NT2/D1 (cell line): ENCODE results near the gene SDHAF3.
"Not testable (repeated sequence)": the region's sequence is repeated elsewhere in the genome, so short reads cannot be mapped to it uniquely, and the experiment has no call there.

Source experiments
- DNase-seq: peaks from one replicate; pipeline ENCODE4 v3.0.0-alpha.2; 2011; ENCODE audit warnings: low read depth, low spot score
- H3K27me3 ChIP-seq: 2 replicates; pipeline ENCODE4 v1.6.0; 2011; ENCODE audit warnings: mild to moderate bottlenecking; ENCODE audit not compliant: insufficient read length, insufficient read depth
- H3K36me3 ChIP-seq: 2 replicates; pipeline ENCODE4 v1.6.1; 2011; ENCODE audit warnings: mild to moderate bottlenecking, low read length, mixed read lengths; ENCODE audit not compliant: insufficient read depth, insufficient read length
- H3K4me1 ChIP-seq: 2 replicates; pipeline ENCODE4 v1.5.1; 2011; ENCODE audit not compliant: insufficient read depth, insufficient read length
- H3K4me3 ChIP-seq: 2 replicates; pipeline ENCODE4 v1.5.1; 2011; ENCODE audit warnings: low read depth; ENCODE audit not compliant: insufficient read length
- H3K9ac ChIP-seq: 2 replicates; pipeline ENCODE4 v1.6.0; 2011; ENCODE audit warnings: low read depth; ENCODE audit not compliant: insufficient read length
- H3K9me3 ChIP-seq: 2 replicates; pipeline ENCODE4 v1.5.1; 2011; ENCODE audit warnings: mild to moderate bottlenecking, low read length; ENCODE audit not compliant: insufficient read depth
- SUZ12 ChIP-seq: IDR thresholded peaks from 2 replicates; pipeline ENCODE4 v1.6.1; 2011; ENCODE audit not compliant: insufficient read length, insufficient read depth; ENCODE audit errors: extremely low read depth
- YY1 ChIP-seq: IDR thresholded peaks from 2 replicates; pipeline ENCODE4 v1.6.1; 2011; ENCODE audit not compliant: insufficient read length, insufficient read depth
- ZNF274 ChIP-seq: IDR thresholded peaks from 2 replicates; pipeline ENCODE4 v1.6.1; 2011; ENCODE audit warnings: mild to moderate bottlenecking, low read depth, low read length

Gene SDHAF3

DNA sequence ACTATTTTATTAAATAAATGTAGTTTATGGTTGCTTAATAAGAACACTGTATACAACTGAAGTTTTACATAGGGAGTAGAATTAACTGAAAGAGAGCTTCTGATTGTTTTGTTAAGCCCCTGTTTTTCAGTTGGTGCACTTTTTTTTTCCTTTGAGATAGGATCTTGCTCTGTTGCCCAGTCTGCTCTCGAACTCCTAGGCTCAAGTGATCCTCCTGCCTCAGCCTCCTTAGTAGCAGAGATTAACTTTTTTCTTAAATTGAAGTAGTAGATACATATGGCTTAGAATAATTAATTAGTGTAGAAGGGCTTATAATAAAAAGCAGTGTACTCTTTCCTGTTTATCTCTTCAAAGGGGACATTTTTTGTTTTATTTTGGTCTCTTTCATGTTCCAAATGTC, 11.2 kb downstream of the SDHAF3 start:
- no peak overlapping the region for H3K4me3 ChIP-seq
- no peaks in the 10 kb centered on the region for H3K4me1 ChIP-seq
- DNase-seq = no peak
- H3K9ac ChIP-seq = no peak overlapping the region
- TF ChIP-seq YY1 = no peak
- TF ChIP-seq SUZ12 = no peak
- no peak for TF ChIP-seq ZNF274
- H3K36me3 ChIP-seq = no peaks in the 10 kb centered on the region
- H3K9me3 ChIP-seq = peaks cover 10% of the 10 kb centered on the region; the same call in 1 of the 2 replicates
- no peaks in the 10 kb centered on the region for H3K27me3 ChIP-seq

DNA sequence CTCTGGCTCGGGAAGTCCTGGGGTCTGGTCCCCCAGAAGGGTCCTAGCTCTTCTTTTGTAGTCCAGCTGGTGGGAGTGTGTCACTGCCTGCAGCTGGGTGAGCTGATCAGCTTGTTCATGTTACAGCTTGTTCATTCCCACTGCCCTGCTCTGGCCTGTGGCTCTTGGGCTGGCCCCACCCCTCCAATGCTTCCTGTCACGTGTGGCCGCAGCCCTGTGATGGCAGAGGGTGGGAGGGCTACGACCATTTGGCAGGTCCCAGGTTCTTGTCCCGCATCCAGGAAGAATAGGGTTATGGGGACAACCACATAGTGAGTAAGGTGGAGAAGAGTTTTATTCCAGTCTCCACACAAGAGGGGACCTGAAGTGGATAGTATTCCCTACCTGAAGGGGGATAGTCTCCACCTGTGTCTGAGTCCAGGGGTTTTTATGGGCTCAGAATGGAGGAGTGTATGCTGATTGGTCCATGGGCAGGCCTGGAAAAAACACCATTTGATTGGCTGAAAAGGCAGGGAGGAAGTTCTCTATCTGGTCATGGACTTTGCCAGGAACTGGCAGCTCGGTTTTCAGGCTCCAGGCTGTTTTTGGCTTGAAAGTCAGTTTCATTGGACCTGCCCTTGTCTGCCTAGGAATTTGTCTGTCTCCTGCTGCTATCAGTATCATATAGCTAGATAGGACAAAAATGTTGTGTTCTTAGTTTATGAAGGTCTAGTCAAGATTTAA, 13.1 kb downstream of the SDHAF3 start:
- TF ChIP-seq SUZ12 = no peak
- TF ChIP-seq ZNF274 = no peak
- TF ChIP-seq YY1 = no peak

DNA sequence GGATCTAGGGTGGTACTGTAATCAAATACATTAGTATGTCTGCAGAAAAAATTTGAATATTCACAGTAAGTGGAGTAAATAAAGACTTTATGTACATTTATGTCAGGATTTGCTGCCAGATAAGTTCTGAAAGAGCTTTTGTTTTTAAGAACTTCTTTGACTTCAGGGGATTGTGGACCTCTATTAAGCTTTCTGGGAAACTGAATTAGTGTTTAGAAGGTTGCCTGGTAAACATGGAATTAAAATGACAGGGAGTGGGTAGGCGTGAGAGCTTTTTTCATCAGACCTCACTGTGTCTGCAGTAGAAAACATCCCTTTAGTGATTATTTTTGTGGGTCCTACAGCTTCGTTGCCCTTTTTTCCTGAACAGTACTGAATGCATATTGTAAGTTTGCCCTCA, 15.7 kb downstream of the SDHAF3 start:
- Histone ChIP-seq H3K4me3 (no peak overlapping the region), H3K9ac (no peak overlapping the region), H3K9me3 (peaks cover 18% of the 10 kb centered on the region), H3K36me3 (no peaks in the 10 kb centered on the region), H3K27me3 (no peaks in the 10 kb centered on the region), H3K4me1 (no peaks in the 10 kb centered on the region)
- TF ChIP-seq ZNF274 = no peak
- TF ChIP-seq SUZ12 = no peak
- TF ChIP-seq YY1 = no peak
- DNase-seq = no peak

More for the DNA sequence above, 13.1 kb downstream of the SDHAF3 start:
- Histone ChIP-seq H3K9ac (no peak overlapping the region), H3K27me3 (no peaks in the 10 kb centered on the region), H3K4me3 (no peak overlapping the region), H3K4me1 (no peaks in the 10 kb centered on the region), H3K9me3 (peaks cover 10% of the 10 kb centered on the region; the same call in 1 of the 2 replicates), H3K36me3 (no peaks in the 10 kb centered on the region)
- DNase-seq = no peak

DNA sequence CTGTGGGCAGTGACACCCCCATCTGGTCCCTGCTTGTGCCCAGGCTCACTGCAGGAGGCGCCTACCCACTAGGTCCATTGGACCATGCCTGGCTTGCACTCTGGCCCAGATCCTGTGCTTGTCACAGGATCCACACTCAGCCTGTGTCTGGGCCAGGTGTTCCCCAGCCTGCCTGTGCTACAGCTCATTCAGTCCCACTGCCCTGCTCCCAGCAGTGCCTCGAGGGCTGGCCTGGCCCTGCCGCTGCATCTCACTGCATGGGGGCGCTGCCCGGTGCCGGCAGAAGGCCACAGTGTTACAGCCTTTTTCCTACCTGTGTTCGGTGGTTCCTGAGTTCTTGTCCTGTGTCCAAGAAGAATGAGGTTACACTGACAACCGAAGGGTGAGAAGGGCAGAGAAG, 21.3 kb downstream of the SDHAF3 start:
- peaks cover 4% of the 10 kb centered on the region for H3K36me3 ChIP-seq
- H3K27me3 ChIP-seq = no peaks in the 10 kb centered on the region
- DNase-seq = no peak
- no peak overlapping the region for H3K9ac ChIP-seq
- H3K4me3 ChIP-seq = no peak overlapping the region
- peaks cover 35% of the 10 kb centered on the region for H3K9me3 ChIP-seq
- no peaks in the 10 kb centered on the region for H3K4me1 ChIP-seq
- TF ChIP-seq SUZ12 (no peak), YY1 (no peak), ZNF274 (no peak)

DNA sequence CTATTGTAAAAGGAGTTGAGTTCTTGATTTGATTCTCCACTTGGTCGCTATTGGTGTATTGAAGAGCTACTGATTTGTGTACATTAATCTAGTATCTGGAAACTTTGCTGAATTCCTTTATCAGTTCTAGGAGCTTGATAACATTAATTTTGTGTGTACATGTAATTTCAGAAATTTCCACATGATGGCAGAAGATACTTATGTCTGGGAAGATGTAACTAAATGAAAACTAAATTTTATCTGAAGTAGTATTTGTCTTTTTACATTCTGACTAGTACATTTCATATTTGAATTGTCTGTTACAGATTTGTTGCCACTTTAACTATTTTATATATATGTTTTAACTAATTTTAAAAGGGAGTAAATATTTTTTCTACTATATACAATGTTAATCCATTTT, 27.6 kb downstream of the SDHAF3 start:
- no peaks in the 10 kb centered on the region for H3K4me1 ChIP-seq
- H3K27me3 ChIP-seq = no peaks in the 10 kb centered on the region
- DNase-seq = no peak
- TF ChIP-seq YY1 = no peak
- TF ChIP-seq ZNF274 = no peak
- no peak for TF ChIP-seq SUZ12
- no peak overlapping the region for H3K4me3 ChIP-seq
- peaks cover 8% of the 10 kb centered on the region; the same call in 1 of the 2 replicates for H3K9me3 ChIP-seq
- no peaks in the 10 kb centered on the region for H3K36me3 ChIP-seq
- no peak overlapping the region for H3K9ac ChIP-seq

DNA sequence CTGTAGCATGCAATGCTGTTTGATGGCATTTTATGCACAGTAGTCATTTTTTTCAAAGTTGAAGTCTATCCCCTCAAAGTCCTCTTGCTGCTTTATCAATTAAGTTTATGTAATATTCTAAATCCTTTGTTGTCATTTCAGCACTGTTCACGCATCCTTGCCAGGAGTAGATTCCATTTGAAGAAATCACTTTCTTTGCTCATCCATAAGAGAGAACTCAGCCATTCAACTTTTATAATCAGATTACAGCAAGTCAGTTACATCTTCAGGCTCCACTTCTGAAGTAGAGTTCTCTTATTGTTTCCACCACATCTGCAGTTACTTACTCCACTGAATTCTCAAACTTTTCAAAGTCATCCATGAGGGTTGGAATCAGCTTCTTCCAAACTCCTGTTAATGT, 32.3 kb downstream of the SDHAF3 start:
- Histone ChIP-seq H3K4me3 (no peak overlapping the region), H3K4me1 (no peaks in the 10 kb centered on the region), H3K9me3 (no peaks in the 10 kb centered on the region), H3K36me3 (no peaks in the 10 kb centered on the region), H3K27me3 (no peaks in the 10 kb centered on the region), H3K9ac (no peak overlapping the region)
- no peak for DNase-seq
- no peak for TF ChIP-seq YY1
- TF ChIP-seq SUZ12 = no peak
- TF ChIP-seq ZNF274 = no peak

DNA sequence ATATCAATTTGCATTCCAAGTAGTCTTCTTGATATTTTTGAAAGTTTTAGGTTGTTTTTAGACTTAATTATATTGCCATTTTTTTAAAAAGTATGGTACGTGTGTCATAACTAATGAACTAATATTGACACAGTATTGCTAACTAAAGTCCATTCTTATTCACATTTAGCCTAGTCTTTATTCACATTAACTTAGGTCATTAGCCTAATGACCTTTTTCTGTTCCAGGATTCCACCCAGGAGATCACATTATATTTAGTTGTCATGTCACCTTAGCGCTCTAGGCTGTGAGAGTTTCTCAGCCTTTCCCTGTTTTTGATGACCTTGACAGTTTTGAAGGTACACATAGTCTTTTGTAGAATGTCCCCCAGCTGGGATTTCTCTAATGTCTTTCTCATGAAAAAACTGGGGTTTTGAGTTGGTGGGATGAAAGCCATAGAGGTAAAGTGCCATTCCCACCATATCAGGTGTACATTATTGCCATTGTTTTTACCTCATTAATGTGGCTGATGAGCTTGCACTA, 38.5 kb downstream of the SDHAF3 start:
- H3K4me1 ChIP-seq = no peaks in the 10 kb centered on the region
- no peak overlapping the region for H3K4me3 ChIP-seq
- DNase-seq = no peak
- peaks cover 1% of the 10 kb centered on the region for H3K36me3 ChIP-seq
- H3K9me3 ChIP-seq = peaks cover 27% of the 10 kb centered on the region
- no peak overlapping the region for H3K9ac ChIP-seq
- no peaks in the 10 kb centered on the region for H3K27me3 ChIP-seq
- TF ChIP-seq SUZ12 (no peak), YY1 (no peak), ZNF274 (no peak)

DNA sequence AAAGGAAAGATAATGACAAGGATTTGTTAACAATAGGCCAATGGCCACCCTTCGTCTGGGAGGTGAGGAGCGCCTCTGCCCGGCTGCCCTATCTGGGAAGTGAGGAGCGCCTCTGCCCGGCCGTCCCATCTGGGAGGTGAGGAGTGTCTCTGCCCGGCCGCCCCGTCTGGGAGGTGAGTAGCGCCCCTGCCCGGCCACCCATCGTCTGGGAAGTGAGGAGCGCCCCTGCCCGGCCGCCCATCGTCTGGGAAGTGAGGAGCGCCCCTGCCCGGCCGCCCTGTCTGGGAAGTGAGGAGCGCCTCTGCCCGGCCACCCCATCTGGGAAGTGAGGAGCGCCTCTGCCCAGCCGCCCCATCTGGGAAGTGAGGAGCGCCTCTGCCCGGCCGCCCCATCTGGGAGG, 42.5 kb downstream of the SDHAF3 start:
- H3K27me3 ChIP-seq, H3K4me1 ChIP-seq, DNase-seq, H3K36me3 ChIP-seq, H3K9ac ChIP-seq, H3K4me3 ChIP-seq: not testable (repeated sequence)
- H3K9me3 ChIP-seq = peaks cover 31% of the 10 kb centered on the region

DNA sequence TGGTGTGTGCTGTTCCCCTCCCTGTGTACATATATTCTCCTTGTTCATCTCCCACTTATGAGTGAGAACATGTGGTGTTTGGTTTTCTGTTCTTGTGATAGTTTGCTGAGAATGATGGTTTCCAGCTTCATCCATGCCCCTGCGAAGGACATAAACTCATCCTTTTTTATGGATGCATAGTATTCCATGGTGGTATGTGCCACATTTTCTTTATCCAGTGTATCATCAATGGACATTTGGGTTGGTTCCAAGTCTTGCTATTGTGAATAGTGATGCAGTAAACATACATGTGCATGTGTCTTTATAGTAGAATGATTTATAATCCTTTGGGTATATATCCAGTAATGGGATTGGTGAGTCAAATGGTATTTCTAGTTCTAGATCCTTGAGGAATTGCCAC, 44.1 kb downstream of the SDHAF3 start:
- DNase-seq, H3K4me3 ChIP-seq, H3K9ac ChIP-seq, H3K4me1 ChIP-seq, H3K27me3 ChIP-seq, H3K36me3 ChIP-seq: not testable (repeated sequence)
- H3K9me3 ChIP-seq = peaks cover 26% of the 10 kb centered on the region
